Measurements from ENCODE around the gene RBM10. TPM values are rescaled to one million over a fixed set of nuclear protein-coding genes. Genes with fewer than 3 reads are reported as not detected.

Gene RBM10
- total and polyA plus RNA-seq, 7 experiments from 2014 or later = 24.6 to 55.6 (median 37.0) TPM

DNA sequence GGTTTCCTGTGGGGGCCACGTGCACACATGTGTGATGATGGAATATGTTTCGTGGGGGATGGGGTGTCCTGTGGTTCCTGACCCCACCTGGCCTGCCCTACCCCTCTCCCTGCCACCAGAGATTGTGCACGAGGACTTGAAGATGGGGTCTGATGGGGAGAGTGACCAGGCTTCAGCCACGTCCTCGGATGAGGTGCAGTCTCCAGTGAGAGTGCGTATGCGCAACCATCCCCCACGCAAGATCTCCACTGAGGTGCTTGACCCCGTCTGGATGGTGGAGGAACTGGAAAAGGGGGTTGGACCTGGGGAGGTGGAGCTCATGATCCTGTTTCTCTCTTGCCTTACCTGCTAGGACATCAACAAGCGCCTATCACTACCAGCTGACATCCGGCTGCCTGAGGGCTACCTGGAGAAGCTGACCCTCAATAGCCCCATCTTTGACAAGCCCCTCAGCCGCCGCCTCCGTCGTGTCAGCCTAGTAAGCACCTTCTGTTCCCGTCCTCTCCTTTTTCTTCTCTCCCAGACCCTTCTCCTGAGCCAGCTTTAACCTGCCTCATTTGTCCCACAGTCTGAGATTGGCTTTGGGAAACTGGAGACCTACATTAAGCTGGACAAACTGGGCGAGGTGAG, 79.4 kb downstream of the RBM10 start:
- peaks cover 10 to 14% of the 10 kb centered on the region in 2 donors for H3K4me1 ChIP-seq (ENCODE audit: control insufficient read depth in 2 of 2, insufficient read depth in 2 of 2, low read length in 2 of 2)
- Mint-ChIP-seq H3K4me3 (no peak overlapping the region), H3K27ac (no peak overlapping the region), H3K27me3 (no peaks in the 10 kb centered on the region), H3K9me3 (peaks cover 0 to 1% (median 0%) of the 10 kb centered on the region in 11 donors), H3K4me1 (peaks cover 17 to 26% (median 23%) of the 10 kb centered on the region in 7 donors), H3K36me3 (peaks cover 0 to 55% (median 16%) of the 10 kb centered on the region in 5 donors)
- ChIA-PET CTCF (no interaction called here), POLR2A (interaction anchor here (2.4 kb wide), 1 partner anchor 8 kb away, joined by 5 read pairs; the partner anchor contains the start of gene USP11)
- intact Hi-C loops (cut with micrococcal nuclease) = no loop called here
- no peaks in the 10 kb centered on the region for H3K9me3 ChIP-seq (ENCODE audit: control insufficient read depth in 2 of 3, low read length in 3 of 3)
- ATAC-seq (no peak), DNase-seq (no peak)
- no peak overlapping the region for H3K27ac ChIP-seq (ENCODE audit: low read depth, low read length)
- no peaks in the 10 kb centered on the region for H3K27me3 ChIP-seq (ENCODE audit: control insufficient read depth in 2 of 2, insufficient read depth in 2 of 2, low read length in 2 of 2)
- peaks cover 4 to 55% (median 8%) of the 10 kb centered on the region in 3 experiments for H3K36me3 ChIP-seq (ENCODE audit: control insufficient read depth in 2 of 3, insufficient read depth in 3 of 3, low read length in 3 of 3)
- no peak overlapping the region for H3K4me3 ChIP-seq (ENCODE audit: low read length)

DNA sequence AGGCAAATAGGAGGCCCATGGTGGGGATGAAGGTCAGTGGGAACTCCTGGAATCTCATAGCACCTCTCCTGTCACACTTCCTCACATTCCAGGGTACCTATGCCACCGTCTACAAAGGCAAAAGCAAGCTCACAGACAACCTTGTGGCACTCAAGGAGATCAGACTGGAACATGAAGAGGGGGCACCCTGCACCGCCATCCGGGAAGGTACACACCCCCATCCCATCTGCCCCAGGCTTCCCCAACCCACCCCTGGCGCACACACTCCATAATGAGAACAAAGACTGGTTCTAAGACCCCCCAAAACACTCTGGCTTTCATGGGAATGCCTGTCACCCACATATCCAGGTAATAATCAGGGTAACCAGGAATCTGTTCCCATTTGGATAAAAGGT, 79.9 kb downstream of the RBM10 start:
- peaks cover 12 to 21% (median 18%) of the 10 kb centered on the region in 7 donors for H3K4me1 Mint-ChIP-seq
- intact Hi-C loops (cut with micrococcal nuclease) = no loop called here
- Histone ChIP-seq H3K9me3 (ENCODE audit: control insufficient read depth in 2 of 3, low read length in 3 of 3) (no peaks in the 10 kb centered on the region), H3K27ac (ENCODE audit: low read depth, low read length) (no peak overlapping the region), H3K4me1 (ENCODE audit: control insufficient read depth in 2 of 2, insufficient read depth in 2 of 2, low read length in 2 of 2) (peaks cover 8 to 12% of the 10 kb centered on the region in 2 donors), H3K4me3 (ENCODE audit: low read length) (no peak overlapping the region), H3K27me3 (ENCODE audit: control insufficient read depth in 2 of 2, insufficient read depth in 2 of 2, low read length in 2 of 2) (no peaks in the 10 kb centered on the region), H3K36me3 (ENCODE audit: control insufficient read depth in 2 of 3, insufficient read depth in 3 of 3, low read length in 3 of 3) (peaks cover 4 to 57% (median 8%) of the 10 kb centered on the region in 3 experiments)
- no peak overlapping the region for H3K4me3 Mint-ChIP-seq
- H3K9me3 Mint-ChIP-seq = peaks cover 0 to 1% (median 0%) of the 10 kb centered on the region in 11 donors
- ChIA-PET POLR2A (interaction anchor here (2.4 kb wide), 1 partner anchor 7 kb away, joined by 5 read pairs; the partner anchor contains the start of gene USP11), CTCF (no interaction called here)
- no peaks in the 10 kb centered on the region for H3K27me3 Mint-ChIP-seq
- no peak overlapping the region for H3K27ac Mint-ChIP-seq
- ATAC-seq (no peak), DNase-seq (no peak)
- H3K36me3 Mint-ChIP-seq = peaks cover 0 to 56% (median 13%) of the 10 kb centered on the region in 5 donors

DNA sequence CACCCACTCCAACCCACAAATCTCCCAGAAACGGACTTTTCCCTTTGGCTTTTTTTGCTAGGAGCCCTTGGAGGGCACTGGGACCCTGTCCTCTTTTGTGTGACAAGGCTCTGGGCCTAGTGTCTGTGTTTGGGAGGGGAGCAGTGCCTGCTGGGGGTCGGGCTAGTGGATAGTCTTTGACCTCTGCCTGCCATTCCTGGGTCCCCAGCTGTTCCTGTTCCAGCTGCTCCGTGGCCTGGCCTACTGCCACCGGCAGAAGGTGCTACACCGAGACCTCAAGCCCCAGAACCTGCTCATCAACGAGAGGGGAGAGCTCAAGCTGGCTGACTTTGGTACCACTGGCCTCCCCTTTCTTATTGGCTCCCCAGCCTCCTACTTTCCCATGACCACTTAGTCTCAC, 81.0 kb downstream of the RBM10 start:
- H3K36me3 ChIP-seq (ENCODE audit: control insufficient read depth in 2 of 3, insufficient read depth in 3 of 3, low read length in 3 of 3) = peaks cover 4 to 60% (median 8%) of the 10 kb centered on the region in 3 experiments
- Mint-ChIP-seq H3K36me3 (peaks cover 0 to 61% (median 9%) of the 10 kb centered on the region in 5 donors), H3K4me3 (no peak overlapping the region), H3K4me1 (peaks cover under 1 to 11% (median 9%) of the 10 kb centered on the region in 7 donors), H3K27me3 (no peaks in the 10 kb centered on the region), H3K9me3 (peaks cover 0 to under 1% (median 0%) of the 10 kb centered on the region in 11 donors), H3K27ac (no peak overlapping the region)
- H3K9me3 ChIP-seq (ENCODE audit: control insufficient read depth in 2 of 3, low read length in 3 of 3) = no peaks in the 10 kb centered on the region
- ATAC-seq = no peak
- POLR2A ChIA-PET = no interaction called here
- CTCF ChIA-PET = no interaction called here
- H3K27me3 ChIP-seq (ENCODE audit: control insufficient read depth in 2 of 2, insufficient read depth in 2 of 2, low read length in 2 of 2) = no peaks in the 10 kb centered on the region
- intact Hi-C loops (cut with micrococcal nuclease) = no loop called here
- no peak overlapping the region for H3K4me3 ChIP-seq (ENCODE audit: low read length)
- H3K27ac ChIP-seq (ENCODE audit: low read depth, low read length) = no peak overlapping the region
- no peak for DNase-seq
- peaks cover 0 to under 1% of the 10 kb centered on the region in 2 donors for H3K4me1 ChIP-seq (ENCODE audit: control insufficient read depth in 2 of 2, insufficient read depth in 2 of 2, low read length in 2 of 2)

DNA sequence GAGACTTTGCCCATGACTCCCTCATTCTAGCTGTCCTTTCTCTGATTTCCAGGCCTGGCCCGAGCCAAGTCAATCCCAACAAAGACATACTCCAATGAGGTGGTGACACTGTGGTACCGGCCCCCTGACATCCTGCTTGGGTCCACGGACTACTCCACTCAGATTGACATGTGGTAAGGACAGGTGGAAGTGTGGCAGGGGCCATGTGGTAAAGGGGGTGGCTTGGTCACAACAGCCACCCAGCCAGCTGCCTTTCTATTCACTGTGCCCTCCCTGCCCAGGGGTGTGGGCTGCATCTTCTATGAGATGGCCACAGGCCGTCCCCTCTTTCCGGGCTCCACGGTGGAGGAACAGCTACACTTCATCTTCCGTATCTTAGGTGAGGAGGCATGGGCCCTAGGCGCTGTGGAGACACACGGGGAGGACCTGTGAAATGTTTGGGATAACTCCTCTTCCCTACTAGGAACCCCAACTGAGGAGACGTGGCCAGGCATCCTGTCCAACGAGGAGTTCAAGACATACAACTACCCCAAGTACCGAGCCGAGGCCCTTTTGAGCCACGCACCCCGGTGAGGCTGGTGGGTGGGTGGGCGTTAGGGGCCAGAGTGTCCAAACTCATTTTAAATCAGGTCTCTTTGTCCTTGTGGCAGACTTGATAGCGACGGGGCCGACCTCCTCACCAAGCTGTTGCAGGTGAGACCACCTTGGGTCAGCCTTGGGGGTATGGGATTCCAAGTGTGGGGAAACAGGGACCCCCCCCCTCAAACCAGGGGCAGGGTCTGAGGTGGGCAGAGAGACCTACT, 81.7 kb downstream of the RBM10 start:
- H3K27ac Mint-ChIP-seq = peak overlapping the region in 1 of 9 donors; percentile 36
- H3K27me3 ChIP-seq (ENCODE audit: control insufficient read depth in 2 of 2, insufficient read depth in 2 of 2, low read length in 2 of 2) = no peaks in the 10 kb centered on the region
- no peak overlapping the region for H3K4me3 Mint-ChIP-seq
- peaks cover 0 to 61% (median 9%) of the 10 kb centered on the region in 5 donors for H3K36me3 Mint-ChIP-seq
- intact Hi-C loops (cut with micrococcal nuclease) = no loop called here
- H3K27ac ChIP-seq (ENCODE audit: low read depth, low read length) = no peak overlapping the region
- no peak for DNase-seq
- no peaks in the 10 kb centered on the region for H3K27me3 Mint-ChIP-seq
- CTCF ChIA-PET = no interaction called here
- no peak overlapping the region for H3K4me3 ChIP-seq (ENCODE audit: low read length)
- H3K4me1 Mint-ChIP-seq = peaks cover 0 to 10% (median 5%) of the 10 kb centered on the region in 7 donors
- no peaks in the 10 kb centered on the region for H3K9me3 ChIP-seq (ENCODE audit: control insufficient read depth in 2 of 3, low read length in 3 of 3)
- ATAC-seq = no peak
- no peaks in the 10 kb centered on the region for H3K4me1 ChIP-seq (ENCODE audit: control insufficient read depth in 2 of 2, insufficient read depth in 2 of 2, low read length in 2 of 2)
- H3K36me3 ChIP-seq (ENCODE audit: control insufficient read depth in 2 of 3, insufficient read depth in 3 of 3, low read length in 3 of 3) = peaks cover 4 to 60% (median 8%) of the 10 kb centered on the region in 3 experiments
- H3K9me3 Mint-ChIP-seq = peaks cover 0 to 2% (median 0%) of the 10 kb centered on the region in 11 donors
- POLR2A ChIA-PET = no interaction called here

DNA sequence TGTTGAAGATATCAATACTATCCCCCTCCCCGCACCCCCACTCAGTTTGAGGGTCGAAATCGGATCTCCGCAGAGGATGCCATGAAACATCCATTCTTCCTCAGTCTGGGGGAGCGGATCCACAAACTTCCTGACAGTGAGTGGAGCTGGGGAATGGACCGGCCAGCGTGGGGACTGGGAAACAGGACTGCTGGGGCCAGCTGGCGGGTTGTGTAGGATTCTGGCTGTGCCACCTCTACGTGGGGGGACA, 82.2 kb downstream of the RBM10 start:
- Histone ChIP-seq H3K4me3 (ENCODE audit: low read length) (no peak overlapping the region), H3K36me3 (ENCODE audit: control insufficient read depth in 2 of 3, insufficient read depth in 3 of 3, low read length in 3 of 3) (peaks cover 4 to 60% (median 8%) of the 10 kb centered on the region in 3 experiments), H3K27ac (ENCODE audit: low read depth, low read length) (no peak overlapping the region), H3K4me1 (ENCODE audit: control insufficient read depth in 2 of 2, insufficient read depth in 2 of 2, low read length in 2 of 2) (peaks cover 0 to 3% of the 10 kb centered on the region in 2 donors), H3K9me3 (ENCODE audit: control insufficient read depth in 2 of 3, low read length in 3 of 3) (no peaks in the 10 kb centered on the region), H3K27me3 (ENCODE audit: control insufficient read depth in 2 of 2, insufficient read depth in 2 of 2, low read length in 2 of 2) (no peaks in the 10 kb centered on the region)
- Mint-ChIP-seq H3K36me3 (peaks cover 0 to 61% (median 9%) of the 10 kb centered on the region in 5 donors), H3K4me1 (peaks cover 0 to 6% (median 2%) of the 10 kb centered on the region in 7 donors), H3K27me3 (no peaks in the 10 kb centered on the region), H3K9me3 (peaks cover 0 to 2% (median 0%) of the 10 kb centered on the region in 11 donors), H3K4me3 (no peak overlapping the region), H3K27ac (no peak overlapping the region)
- intact Hi-C loops (cut with micrococcal nuclease) = no loop called here
- ChIA-PET CTCF (no interaction called here), POLR2A (no interaction called here)
- DNase-seq (no peak), ATAC-seq (no peak)

GRCh38 chrX:47228550-47229270, 83.7 kb downstream of the RBM10 start:
- POLR2A ChIA-PET = interaction anchor here (0.5 to 1.1 kb wide), 2 partner anchors 10 to 404 kb away, joined by 3 to 6 read pairs; partner anchors contain the start of gene CDK16
- Mint-ChIP-seq H3K4me3 (no peak overlapping the region), H3K9me3 (peaks cover 0 to 3% (median 0%) of the 10 kb centered on the region in 11 donors), H3K27ac (peak overlapping the region in 1 of 9 donors; percentile 43), H3K36me3 (peaks cover 0 to 52% (median 9%) of the 10 kb centered on the region in 5 donors), H3K4me1 (peaks cover 0 to 12% (median 6%) of the 10 kb centered on the region in 7 donors), H3K27me3 (peaks cover 0 to 4% (median 0%) of the 10 kb centered on the region in 5 donors)
- DNase-seq (no peak), ATAC-seq (no peak)
- Histone ChIP-seq H3K4me3 (ENCODE audit: low read length) (no peak overlapping the region), H3K27ac (ENCODE audit: low read depth, low read length) (no peak overlapping the region), H3K36me3 (ENCODE audit: control insufficient read depth in 2 of 3, insufficient read depth in 3 of 3, low read length in 3 of 3) (peaks cover 4 to 53% (median 8%) of the 10 kb centered on the region in 3 experiments), H3K27me3 (ENCODE audit: control insufficient read depth in 2 of 2, insufficient read depth in 2 of 2, low read length in 2 of 2) (no peaks in the 10 kb centered on the region), H3K4me1 (ENCODE audit: control insufficient read depth in 2 of 2, insufficient read depth in 2 of 2, low read length in 2 of 2) (peaks cover 0 to 6% of the 10 kb centered on the region in 2 donors), H3K9me3 (ENCODE audit: control insufficient read depth in 2 of 3, low read length in 3 of 3) (no peaks in the 10 kb centered on the region)
- intact Hi-C loops (cut with micrococcal nuclease) = no loop called here
- CTCF ChIA-PET = no interaction called here

All from naive thymus-derived CD4-positive, alpha-beta T cell (primary cell).